ENCODE results near the gene KCNIP1.

KCNIP1 gene

GRCh38 chr5:170528976-170529375 is 25.2 kb downstream of the KCNIP1 start:
- H3K27me3 Mint-ChIP-seq = peaks cover 5% of the 10 kb centered on the region
- H3K9me3 Mint-ChIP-seq = no peaks in the 10 kb centered on the region
- no peak overlapping the region for H3K4me3 Mint-ChIP-seq
- H3K36me3 Mint-ChIP-seq (ENCODE audit: low read depth) = no peaks in the 10 kb centered on the region
- ATAC-seq (no peak), DNase-seq (no peak)
- peaks cover 1% of the 10 kb centered on the region for H3K4me1 Mint-ChIP-seq
- no peak overlapping the region for H3K27ac Mint-ChIP-seq

- no peak for ATAC-seq
- peaks cover 9% of the 10 kb centered on the region for H3K27me3 Mint-ChIP-seq
- no peak overlapping the region for H3K27ac Mint-ChIP-seq
- H3K9me3 Mint-ChIP-seq = no peaks in the 10 kb centered on the region
- no peaks in the 10 kb centered on the region for H3K36me3 Mint-ChIP-seq (ENCODE audit: low read depth)
- H3K4me3 Mint-ChIP-seq = no peak overlapping the region
- DNase-seq = no peak
- H3K4me1 Mint-ChIP-seq = peaks cover 4% of the 10 kb centered on the region
Measured at GRCh38 chr5:170532935-170533334, 29.1 kb downstream of the KCNIP1 start.

GRCh38 chr5:170533383-170533782 is 29.6 kb downstream of the KCNIP1 start:
- Mint-ChIP-seq H3K9me3 (no peaks in the 10 kb centered on the region), H3K4me3 (no peak overlapping the region), H3K27me3 (peaks cover 10% of the 10 kb centered on the region), H3K36me3 (ENCODE audit: low read depth) (no peaks in the 10 kb centered on the region), H3K4me1 (peaks cover 4% of the 10 kb centered on the region), H3K27ac (no peak overlapping the region)
- DNase-seq (no peak), ATAC-seq (no peak)

GRCh38 chr5:170534177-170534576 is 30.4 kb downstream of the KCNIP1 start:
- H3K27me3 Mint-ChIP-seq = peaks cover 12% of the 10 kb centered on the region
- no peaks in the 10 kb centered on the region for H3K9me3 Mint-ChIP-seq
- no peak overlapping the region for H3K27ac Mint-ChIP-seq
- no peaks in the 10 kb centered on the region for H3K36me3 Mint-ChIP-seq (ENCODE audit: low read depth)
- DNase-seq (no peak), ATAC-seq (peak; percentile 35)
- H3K4me1 Mint-ChIP-seq = peaks cover 4% of the 10 kb centered on the region
- no peak overlapping the region for H3K4me3 Mint-ChIP-seq

- no peak for DNase-seq
- H3K9me3 Mint-ChIP-seq = no peaks in the 10 kb centered on the region
- no peak for ATAC-seq
- no peak overlapping the region for H3K4me3 Mint-ChIP-seq
- no peaks in the 10 kb centered on the region for H3K36me3 Mint-ChIP-seq (ENCODE audit: low read depth)
- peaks cover 4% of the 10 kb centered on the region for H3K4me1 Mint-ChIP-seq
- no peak overlapping the region for H3K27ac Mint-ChIP-seq
- peaks cover 12% of the 10 kb centered on the region for H3K27me3 Mint-ChIP-seq
Measured at GRCh38 chr5:170534941-170535340, 31.1 kb downstream of the KCNIP1 start.

GRCh38 chr5:170536525-170536924 is 32.7 kb downstream of the KCNIP1 start:
- Mint-ChIP-seq H3K36me3 (ENCODE audit: low read depth) (no peaks in the 10 kb centered on the region), H3K27ac (no peak overlapping the region), H3K9me3 (no peaks in the 10 kb centered on the region), H3K27me3 (peaks cover 12% of the 10 kb centered on the region), H3K4me3 (no peak overlapping the region), H3K4me1 (peaks cover 4% of the 10 kb centered on the region)
- DNase-seq (no peak), ATAC-seq (no peak)

GRCh38 chr5:170537451-170538095 is 33.8 kb downstream of the KCNIP1 start:
- Mint-ChIP-seq H3K27ac (no peak overlapping the region), H3K9me3 (no peaks in the 10 kb centered on the region), H3K4me1 (peaks cover 4% of the 10 kb centered on the region), H3K36me3 (ENCODE audit: low read depth) (no peaks in the 10 kb centered on the region), H3K4me3 (no peak overlapping the region), H3K27me3 (peaks cover 9% of the 10 kb centered on the region)
- no peak for DNase-seq
- no peak for ATAC-seq

- peaks cover 4% of the 10 kb centered on the region for H3K4me1 Mint-ChIP-seq
- no peak overlapping the region for H3K27ac Mint-ChIP-seq
- no peaks in the 10 kb centered on the region for H3K9me3 Mint-ChIP-seq
- ATAC-seq (no peak), DNase-seq (no peak)
- H3K4me3 Mint-ChIP-seq = no peak overlapping the region
- H3K36me3 Mint-ChIP-seq (ENCODE audit: low read depth) = no peaks in the 10 kb centered on the region
- peaks cover 9% of the 10 kb centered on the region for H3K27me3 Mint-ChIP-seq
Measured at GRCh38 chr5:170538096-170538465, 34.3 kb downstream of the KCNIP1 start.

GRCh38 chr5:170538696-170539586 is 35.1 kb downstream of the KCNIP1 start:
- no peak for ATAC-seq
- H3K4me1 Mint-ChIP-seq = peaks cover 5% of the 10 kb centered on the region
- no peaks in the 10 kb centered on the region for H3K36me3 Mint-ChIP-seq (ENCODE audit: low read depth)
- no peak overlapping the region for H3K4me3 Mint-ChIP-seq
- H3K27me3 Mint-ChIP-seq = peaks cover 9% of the 10 kb centered on the region
- no peaks in the 10 kb centered on the region for H3K9me3 Mint-ChIP-seq
- H3K27ac Mint-ChIP-seq = no peak overlapping the region
- no peak for DNase-seq

- Mint-ChIP-seq H3K27me3 (peaks cover 9% of the 10 kb centered on the region), H3K9me3 (peaks cover 7% of the 10 kb centered on the region), H3K27ac (no peak overlapping the region), H3K36me3 (ENCODE audit: low read depth) (peaks cover 1% of the 10 kb centered on the region), H3K4me3 (no peak overlapping the region), H3K4me1 (peaks cover 2% of the 10 kb centered on the region)
- no peak for ATAC-seq
- DNase-seq = no peak
Measured at GRCh38 chr5:170540271-170540670, 36.5 kb downstream of the KCNIP1 start.

GRCh38 chr5:170541146-170541769 is 37.4 kb downstream of the KCNIP1 start:
- Mint-ChIP-seq H3K36me3 (ENCODE audit: low read depth) (peaks cover 3% of the 10 kb centered on the region), H3K9me3 (peaks cover 13% of the 10 kb centered on the region), H3K4me3 (no peak overlapping the region), H3K4me1 (peaks cover 2% of the 10 kb centered on the region), H3K27ac (no peak overlapping the region), H3K27me3 (peaks cover 13% of the 10 kb centered on the region)
- DNase-seq (no peak), ATAC-seq (no peak)

- DNase-seq = no peak
- peaks cover 11% of the 10 kb centered on the region for H3K27me3 Mint-ChIP-seq
Measured at GRCh38 chr5:170542691-170543293, 39.0 kb downstream of the KCNIP1 start.

GRCh38 chr5:170545313-170545712 is 41.5 kb downstream of the KCNIP1 start:
- Mint-ChIP-seq H3K27ac (no peak overlapping the region), H3K4me3 (no peak overlapping the region), H3K36me3 (ENCODE audit: low read depth) (peaks cover 3% of the 10 kb centered on the region), H3K4me1 (peaks cover 2% of the 10 kb centered on the region), H3K9me3 (peaks cover 13% of the 10 kb centered on the region), H3K27me3 (peaks cover 10% of the 10 kb centered on the region)
- no peak for DNase-seq
- no peak for ATAC-seq

More at GRCh38 chr5:170542691-170543293, 39.0 kb downstream of the KCNIP1 start:
- no peak for ATAC-seq
- Mint-ChIP-seq H3K9me3 (peaks cover 13% of the 10 kb centered on the region), H3K27ac (no peak overlapping the region), H3K4me1 (peaks cover 2% of the 10 kb centered on the region), H3K4me3 (no peak overlapping the region), H3K36me3 (ENCODE audit: low read depth) (peaks cover 3% of the 10 kb centered on the region)

GRCh38 chr5:170545811-170546210 is 42.0 kb downstream of the KCNIP1 start:
- Mint-ChIP-seq H3K27me3 (peaks cover 10% of the 10 kb centered on the region), H3K4me3 (no peak overlapping the region), H3K4me1 (peaks cover 2% of the 10 kb centered on the region), H3K9me3 (peaks cover 13% of the 10 kb centered on the region), H3K27ac (no peak overlapping the region), H3K36me3 (ENCODE audit: low read depth) (peaks cover 3% of the 10 kb centered on the region)
- DNase-seq (no peak), ATAC-seq (no peak)
